ENCODE results near the gene SCN4B. TPM values are rescaled to one million over a fixed set of nuclear protein-coding genes. Genes with fewer than 3 reads are reported as not detected.

SCN4B gene
- total and polyA plus RNA-seq, 2 donors (not counting 3 experiments of a cell fraction or from before 2014, with no cell fraction given) = 0.06 to 0.13 TPM

DNA sequence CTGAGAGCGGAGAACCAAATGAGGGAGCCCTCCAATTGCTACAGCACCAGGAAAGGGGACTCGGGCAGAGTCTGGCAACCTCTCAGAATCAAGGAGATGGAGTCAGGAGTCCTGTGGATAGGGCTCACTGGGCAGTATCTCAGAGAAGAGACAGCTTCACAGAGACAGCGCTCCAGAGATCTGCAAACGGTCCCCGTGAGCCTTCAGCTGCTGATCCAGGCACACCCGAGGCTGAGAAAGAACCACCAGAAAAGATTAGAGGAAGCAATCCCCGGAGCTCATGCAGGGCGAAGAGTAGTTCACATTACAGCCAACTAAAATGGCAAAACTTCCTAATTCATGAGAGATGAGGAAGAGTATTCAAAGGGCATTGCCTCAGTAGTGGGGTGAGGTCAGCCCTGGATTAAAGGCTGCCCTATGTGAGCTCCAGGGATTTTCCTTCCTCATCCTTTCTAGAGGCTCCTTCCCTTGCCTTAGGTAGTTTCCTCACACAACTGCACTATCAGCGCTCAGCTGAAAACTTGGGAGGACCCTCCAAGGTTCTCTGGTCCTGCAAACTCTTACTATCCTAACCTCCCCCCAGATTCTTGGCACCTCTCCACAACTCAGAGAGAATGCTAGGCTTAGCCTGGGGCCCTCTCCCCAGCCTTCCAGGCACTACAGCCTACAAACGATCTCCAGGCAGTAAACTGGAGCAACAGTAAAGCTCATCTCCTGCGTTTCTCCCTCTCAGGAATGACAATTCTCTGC, 23.7 kb downstream of the SCN4B start:
- H2AFZ ChIP-seq (ENCODE audit: low read depth, low read length) = no peak overlapping the region

More for the DNA sequence above, 23.7 kb downstream of the SCN4B start:
- Histone ChIP-seq H3K9me3 (replicated peaks; ENCODE audit: control insufficient read depth, insufficient read depth, low read length) (no peaks in the 10 kb centered on the region), H3K4me2 (ENCODE audit: insufficient read depth, low read length) (no peak overlapping the region), H3K4me3 (replicated peaks in 1 of 3; ENCODE audit: insufficient read depth in 1 of 3, low read depth in 1 of 3, low read length in 3 of 3) (no peak overlapping the region), H4K20me1 (replicated peaks; ENCODE audit: control insufficient read depth, extremely low read depth, insufficient read depth, low read length) (no peaks in the 10 kb centered on the region), H3K4me1 (ENCODE audit: control insufficient read depth, extremely low read depth, insufficient read depth, low read length) (no peaks in the 10 kb centered on the region), H3K27ac (ENCODE audit: insufficient read depth, low read depth, low read length) (no peak overlapping the region), H3K79me2 (ENCODE audit: control insufficient read depth, insufficient read depth, low read length) (no peaks in the 10 kb centered on the region), H3K9me1 (replicated peaks; ENCODE audit: control insufficient read depth, extremely low read depth, insufficient read depth, low read length) (no peaks in the 10 kb centered on the region), H3K36me3 (ENCODE audit: control insufficient read depth in 2 of 2, extremely low read depth in 1 of 2, insufficient read depth in 2 of 2, low read length in 2 of 2) (no peaks in the 10 kb centered on the region), H3K9ac (replicated peaks; ENCODE audit: extremely low read depth, insufficient read depth, low read length) (no peak overlapping the region), H3K27me3 (ENCODE audit: control insufficient read depth in 2 of 2, insufficient read depth in 2 of 2, low read length in 2 of 2) (peaks cover 3 to 4% of the 10 kb centered on the region in 2 experiments)
- BruUV-seq (replicated peaks) = no TSS peak
- ChIA-PET POLR2A (no interaction called here), CTCF (no interaction called here)
- TF ChIP-seq POLR2AphosphoS5 (IDR thresholded peaks at IDR 0.05; ENCODE audit: insufficient read depth, low read depth, low read length) (no peak), EZH2 (IDR thresholded peaks at IDR 0.05; ENCODE audit: borderline replicate concordance, low read depth, low read length, severe bottlenecking) (no peak), GATA2 (IDR thresholded peaks at IDR 0.05; ENCODE audit: insufficient read depth, insufficient read length, low read depth, low read length) (no peak), MYC (IDR thresholded peaks at IDR 0.05; ENCODE audit: low read depth, low read length) (no peak), FOS (IDR thresholded peaks at IDR 0.05; ENCODE audit: borderline replicate concordance, insufficient read depth, low read length) (no peak), JUN (IDR thresholded peaks at IDR 0.05; ENCODE audit: borderline replicate concordance, insufficient read depth, insufficient read length, low read depth) (no peak), POLR2A (IDR thresholded peaks at IDR 0.05; ENCODE audit: low read depth, low read length) (no peak), CTCF (IDR thresholded peaks at IDR 0.05; ENCODE audit: extremely low read depth in 1 of 2, insufficient read depth in 1 of 2, low read depth in 1 of 2, low read length in 2 of 2) (no peak), MAX (IDR thresholded peaks at IDR 0.05; ENCODE audit: insufficient read depth, insufficient read length) (no peak)
- dilution Hi-C loops (cut with MboI; ENCODE audit: extremely low pct_ligation_motif_present, low sequenced_read_pairs) (no loop called here), intact Hi-C loops (cut with micrococcal nuclease) (no loop called here)
- FAIRE-seq = no peak
- no peak for DNase-seq (ENCODE audit: low read depth, low spot score)
